Right lobe of liver (tissue), 6 donors: ENCODE data around the gene CDHR5. TPM values are rescaled to one million over a fixed set of nuclear protein-coding genes. Genes with fewer than 3 reads are reported as not detected.

ENCODE experiments used
- ATAC-seq, 4 donors: fragments of 200-7000 bp; cut with Tn5 transposase; one replicate each; pipeline ENCODE4 v1.9.1; 2020; ENCODE audit warnings: mild to moderate bottlenecking in 4 of 4, moderate library complexity in 4 of 4
- DNase-seq, 3 donors: peaks; one replicate each; pipeline ENCODE4 v3.0.0-alpha.2; 2020
- H3K27ac ChIP-seq, 3 donors: fragments of 200-600 bp; one replicate each; pipeline ENCODE4 v1.8.0; 2022
- H3K27me3 ChIP-seq, 2 donors: fragments of 200-600 bp; one replicate each; pipeline ENCODE4 v1.8.0; 2022
- H3K36me3 ChIP-seq, 4 donors: fragments of 200-600 bp; sonication (generic) in 1 of 4; one replicate each; pipeline versions ENCODE4 v1.5.1 to v1.8.0; 2017 to 2022; ENCODE audit warnings: control low read depth in 1 of 4
- H3K4me1 ChIP-seq, 4 donors: fragments of 200-600 bp; sonication (generic) in 1 of 4; one replicate each; pipeline versions ENCODE4 v1.5.1 to v1.8.0; 2017 to 2022; ENCODE audit warnings: control low read depth in 1 of 4
- H3K4me3 ChIP-seq, 3 donors: fragments of 200-600 bp; one replicate each; pipeline ENCODE4 v1.8.0; 2022
- H3K9me3 ChIP-seq, 4 donors: fragments of 200-600 bp; sonication (generic) in 1 of 4; one replicate each; pipeline versions ENCODE4 v1.5.1 to v1.8.0; 2017 to 2022; ENCODE audit warnings: control low read depth in 1 of 4
- CTCF ChIP-seq, 4 donors: fragments of 200-600 bp in 3 of 4; fragments of 450-650 bp in 1 of 4; IDR thresholded peaks; one replicate each; pipeline versions ENCODE4 v1.5.1 to v1.8.0; 2016 to 2022; ENCODE audit warnings: antibody characterized with exemption in 4 of 4, mild to moderate bottlenecking in 2 of 4
- POLR2A ChIP-seq: fragments of 450-650 bp; IDR thresholded peaks from one replicate; pipeline ENCODE4 v1.6.1; 2017; ENCODE audit warnings: antibody characterized with exemption, mild to moderate bottlenecking
- WGBS: methylation state at CpG from one replicate; pipeline ENCODE4 v1.1.6; 2018; ENCODE audit warnings: low coverage, low lambda C conversion rate; ENCODE audit not compliant: insufficient coverage; ENCODE audit errors: missing lambda C conversion rate; 5-methylcytosine and 5-hydroxymethylcytosine counted together
- intact Hi-C, 2 donors: fragments of 100-400 bp; cut with DNase I; formaldehyde crosslinking; loops; one replicate each; pipeline versions ENCODE4 v1.11.2 to v1.14.1; 2022
- total RNA-seq, 6 experiments: library from RNA; depleted of rRNA in 2 of 6; stranded (reverse); fragments of >200 nt in 2 of 6; fragmentation: NEBNext Ultra II Directional in 3 of 6; extraction: Animal tissue kit (Norgen Biotek cat#: 25700) in 3 of 6; gene quantifications; one replicate each; pipeline versions ENCODE4 v1.1.0 to v1.2.4, GENCODE V29; 2016 to 2023
- donor health status: DM: no; HTN: yes; CAD: no.
- donor health status: DM: no; HTN: no; CAD: no.
- donor health status: DM: no; HTN: no; CAD: no.
- donor health status: DM: no; HTN: yes; CAD: no.
- donor health status: DM: no; HTN: yes; CAD: no.

The CDHR5 gene
- total RNA-seq, 6 experiments from 2014 or later: 59.4 to 162 (median 80.7) TPM

- intact Hi-C loops: no loop called here
- Histone ChIP-seq H3K27ac (peak overlapping the region in 1 of 3 donors; percentile 62), H3K9me3 (no peaks in the 10 kb centered on the region), H3K4me1 (peaks cover 0 to 33% (median 20%) of the 10 kb centered on the region in 4 donors), H3K27me3 (no peaks in the 10 kb centered on the region), H3K4me3 (no peak overlapping the region), H3K36me3 (peaks cover 0 to 65% (median 24%) of the 10 kb centered on the region in 4 donors)
- TF ChIP-seq POLR2A (no peak), CTCF (IDR thresholded peaks at IDR 0.05) (no peak)
- ATAC-seq (peak; percentile 52 to 68 (median 58)), DNase-seq (no peak)
- 46% methylated on average over 7 of the region's 32 CpGs for WGBS
These were observed 38.1 kb downstream of the CDHR5 start for GRCh38 chr11:586376-587316.

GRCh38 chr11:584287-584686, 40.5 kb downstream of the CDHR5 start:
- H3K36me3 ChIP-seq: peaks cover 0 to 44% (median 15%) of the 10 kb centered on the region in 4 donors
- H3K4me3 ChIP-seq: no peak overlapping the region
- H3K9me3 ChIP-seq: no peaks in the 10 kb centered on the region
- no peaks in the 10 kb centered on the region for H3K27me3 ChIP-seq
- TF ChIP-seq CTCF (IDR thresholded peaks at IDR 0.05) (no peak), POLR2A (no peak)
- intact Hi-C loops: no loop called here
- DNase-seq (no peak), ATAC-seq (no peak)
- 95% methylated on average over 5 of the region's 10 CpGs for WGBS
- peaks cover 0 to 56% (median 31%) of the 10 kb centered on the region in 4 donors for H3K4me1 ChIP-seq
- H3K27ac ChIP-seq: no peak overlapping the region

GRCh38 chr11:581752-582151, 43.0 kb downstream of the CDHR5 start:
- intact Hi-C loops: no loop called here
- ATAC-seq: no peak
- Histone ChIP-seq H3K27ac (no peak overlapping the region), H3K27me3 (no peaks in the 10 kb centered on the region), H3K4me3 (no peak overlapping the region), H3K9me3 (no peaks in the 10 kb centered on the region), H3K36me3 (peaks cover 0 to 27% (median 8%) of the 10 kb centered on the region in 4 donors), H3K4me1 (peaks cover 0 to 56% (median 30%) of the 10 kb centered on the region in 4 donors)
- WGBS: 59% methylated on average over 10 of the region's 17 CpGs
- DNase-seq: no peak
- TF ChIP-seq CTCF (IDR thresholded peaks at IDR 0.05): no peak

- ATAC-seq (peak; percentile 44 to 69 (median 48)), DNase-seq (peak; percentile 75 to 78 (median 78))
- H3K27me3 ChIP-seq: no peaks in the 10 kb centered on the region
- no peak overlapping the region for H3K4me3 ChIP-seq
- intact Hi-C loops: no loop called here
- TF ChIP-seq CTCF (IDR thresholded peaks at IDR 0.05) (no peak), POLR2A (no peak)
- H3K27ac ChIP-seq: peak overlapping the region in 1 of 3 donors; percentile 18
- H3K9me3 ChIP-seq: no peaks in the 10 kb centered on the region
- peaks cover 0 to 25% (median 8%) of the 10 kb centered on the region in 4 donors for H3K36me3 ChIP-seq
- WGBS: 21% methylated on average over 6 of the region's 14 CpGs
- H3K4me1 ChIP-seq: peaks cover 0 to 52% (median 28%) of the 10 kb centered on the region in 4 donors
These were observed 43.4 kb downstream of the CDHR5 start for GRCh38 chr11:581342-581741.
